Peyer's patch (tissue), 4 donors: Measurements from ENCODE around the gene TNRC6B.

ENCODE experiments used
- POLR2A ChIP-seq, 2 donors: fragments of 450-650 bp; IDR thresholded peaks; one replicate each; pipeline ENCODE4 v1.5.1; 2017; ENCODE audit warnings: antibody characterized with exemption in 2 of 2, mild to moderate bottlenecking in 2 of 2, moderate library complexity in 2 of 2
- TF ChIP-seq, protein P1 (sequence below), 6 experiments: fragments of 450-650 bp in 4 of 6; fragments of 200-600 bp in 2 of 6; sonication (generic) in 1 of 6; IDR thresholded peaks; one replicate each; pipeline ENCODE4 v1.5.1; 2017 to 2019; ENCODE audit warnings: antibody characterized with exemption in 6 of 6, mild to moderate bottlenecking in 3 of 6, moderate library complexity in 1 of 6

DNA sequence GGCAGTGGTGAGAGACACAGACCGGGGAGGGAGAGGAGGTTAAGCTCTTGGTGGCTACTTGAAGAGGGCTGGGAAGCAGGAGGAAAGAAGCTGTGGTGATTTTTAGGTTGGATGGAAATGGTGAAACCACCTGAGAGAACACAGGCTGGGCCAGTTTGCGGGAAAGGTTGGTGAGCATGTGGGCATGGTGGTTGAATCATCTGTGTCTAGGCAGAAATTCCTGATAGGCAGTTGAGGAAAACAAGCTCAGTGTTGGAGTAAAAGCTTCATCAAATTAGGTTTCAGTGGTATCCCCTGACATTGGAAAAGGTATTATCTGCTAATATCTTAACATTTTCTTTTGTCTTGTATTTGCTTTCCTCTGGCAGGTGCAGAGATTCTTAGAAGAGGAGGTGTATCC is 188.3 kb downstream of the TNRC6B start:
- TF ChIP-seq, protein P1, sequence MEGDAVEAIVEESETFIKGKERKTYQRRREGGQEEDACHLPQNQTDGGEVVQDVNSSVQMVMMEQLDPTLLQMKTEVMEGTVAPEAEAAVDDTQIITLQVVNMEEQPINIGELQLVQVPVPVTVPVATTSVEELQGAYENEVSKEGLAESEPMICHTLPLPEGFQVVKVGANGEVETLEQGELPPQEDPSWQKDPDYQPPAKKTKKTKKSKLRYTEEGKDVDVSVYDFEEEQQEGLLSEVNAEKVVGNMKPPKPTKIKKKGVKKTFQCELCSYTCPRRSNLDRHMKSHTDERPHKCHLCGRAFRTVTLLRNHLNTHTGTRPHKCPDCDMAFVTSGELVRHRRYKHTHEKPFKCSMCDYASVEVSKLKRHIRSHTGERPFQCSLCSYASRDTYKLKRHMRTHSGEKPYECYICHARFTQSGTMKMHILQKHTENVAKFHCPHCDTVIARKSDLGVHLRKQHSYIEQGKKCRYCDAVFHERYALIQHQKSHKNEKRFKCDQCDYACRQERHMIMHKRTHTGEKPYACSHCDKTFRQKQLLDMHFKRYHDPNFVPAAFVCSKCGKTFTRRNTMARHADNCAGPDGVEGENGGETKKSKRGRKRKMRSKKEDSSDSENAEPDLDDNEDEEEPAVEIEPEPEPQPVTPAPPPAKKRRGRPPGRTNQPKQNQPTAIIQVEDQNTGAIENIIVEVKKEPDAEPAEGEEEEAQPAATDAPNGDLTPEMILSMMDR (IDR thresholded peaks at IDR 0.05): no peak
- TF ChIP-seq POLR2A (IDR thresholded peaks at IDR 0.05): no peak
